Mesenchymal stem cell (in vitro differentiated cells and primary cell): ENCODE measurements around the gene KCNN3.
A peak's percentile ranks its signal among the peaks of the same experiment; 100 is the strongest.

ENCODE experiments used
- DNase-seq: peaks from one replicate; pipeline ENCODE4 v3.0.0-alpha.2; 2013
- H2AFZ ChIP-seq: one replicate; pipeline ENCODE4 v1.6.1; 2013; ENCODE audit warnings: low read depth, mild to moderate bottlenecking, control low read depth, inconsistent platforms, low read length, moderate library complexity
- H2AK5ac ChIP-seq: 2 replicates; pipeline ENCODE4 v1.6.1; 2013; ENCODE audit warnings: low read length, moderate library complexity, mild to moderate bottlenecking, inconsistent platforms; ENCODE audit not compliant: severe bottlenecking
- H2BK120ac ChIP-seq: one replicate; pipeline ENCODE4 v1.6.1; 2013; ENCODE audit warnings: low read depth, mild to moderate bottlenecking, inconsistent platforms, low read length, moderate library complexity
- H2BK12ac ChIP-seq, 2 experiments: one replicate each; pipeline ENCODE4 v1.6.1; 2013; ENCODE audit warnings: inconsistent platforms in 2 of 2, low read length in 2 of 2, mild to moderate bottlenecking in 2 of 2, moderate library complexity in 2 of 2, control low read depth in 1 of 2
- H2BK15ac ChIP-seq: one replicate; pipeline ENCODE4 v1.6.1; 2013; ENCODE audit warnings: mild to moderate bottlenecking, low read depth, inconsistent platforms; ENCODE audit not compliant: poor library complexity, severe bottlenecking
- H2BK5ac ChIP-seq: 2 replicates; pipeline ENCODE4 v1.6.1; 2013; ENCODE audit warnings: low read depth, mild to moderate bottlenecking, low read length, control low read depth, inconsistent platforms; ENCODE audit not compliant: poor library complexity, severe bottlenecking
- H3K14ac ChIP-seq, 2 experiments: one replicate each; pipeline ENCODE4 v1.6.1; 2013; ENCODE audit warnings: inconsistent platforms in 2 of 2, low read length in 2 of 2, control low read depth in 1 of 2, mild to moderate bottlenecking in 1 of 2, moderate library complexity in 1 of 2
- H3K18ac ChIP-seq, 2 experiments: one replicate each; pipeline ENCODE4 v1.6.1; 2013; ENCODE audit warnings: inconsistent platforms in 2 of 2, low read length in 2 of 2, control low read depth in 1 of 2, low read depth in 1 of 2, mild to moderate bottlenecking in 1 of 2
- H3K23ac ChIP-seq, 2 experiments: one replicate each; pipeline ENCODE4 v1.6.1; 2013; ENCODE audit warnings: inconsistent platforms in 2 of 2, low read length in 2 of 2, mild to moderate bottlenecking in 2 of 2, moderate library complexity in 2 of 2, control low read depth in 1 of 2
- H3K27ac ChIP-seq: 2 replicates; pipeline ENCODE4 v1.5.1; 2013; ENCODE audit warnings: mild to moderate bottlenecking, moderate library complexity, low read length, control low read depth, inconsistent platforms; ENCODE audit not compliant: poor library complexity, severe bottlenecking
- H3K27me3 ChIP-seq, 2 experiments: 2 replicates each; pipeline versions ENCODE4 v1.6.1 to v1.7.0; 2013; ENCODE audit warnings: low read length in 2 of 2, mild to moderate bottlenecking in 2 of 2, moderate library complexity in 2 of 2, control low read depth in 1 of 2, inconsistent platforms in 1 of 2; ENCODE audit not compliant: control insufficient read depth in 1 of 2, insufficient read depth in 1 of 2
- H3K36me3 ChIP-seq, 2 experiments: 2 replicates each; pipeline versions ENCODE4 v1.6.1 to v1.7.0; 2013; ENCODE audit warnings: low read length in 2 of 2, control low read depth in 1 of 2, inconsistent platforms in 1 of 2, low read depth in 1 of 2, mild to moderate bottlenecking in 1 of 2; ENCODE audit not compliant: insufficient read depth in 2 of 2, control insufficient read depth in 1 of 2
- H3K4ac ChIP-seq, 2 experiments: one replicate each; pipeline ENCODE4 v1.6.1; 2013; ENCODE audit warnings: inconsistent platforms in 2 of 2, low read length in 2 of 2, mild to moderate bottlenecking in 2 of 2, moderate library complexity in 2 of 2, control low read depth in 1 of 2, low read depth in 1 of 2
- H3K4me1 ChIP-seq: 2 replicates; pipeline ENCODE4 v1.6.1; 2013; ENCODE audit warnings: low read depth, low read length, control low read depth; ENCODE audit not compliant: control insufficient read depth, insufficient read depth
- H3K4me2 ChIP-seq: 2 replicates; pipeline ENCODE4 v1.6.1; 2013; ENCODE audit warnings: low read length, mild to moderate bottlenecking, inconsistent platforms; ENCODE audit not compliant: poor library complexity, severe bottlenecking
- H3K4me3 ChIP-seq, 2 experiments: 2 replicates each; pipeline versions ENCODE4 v1.5.1 to v1.7.0; 2013; ENCODE audit warnings: low read length in 2 of 2, mild to moderate bottlenecking in 2 of 2, control low read depth in 1 of 2, low read depth in 1 of 2; ENCODE audit not compliant: insufficient read depth in 1 of 2
- H3K79me1 ChIP-seq: replicated peaks from 2 replicates; pipeline ENCODE4 v1.6.1; 2013; ENCODE audit warnings: mild to moderate bottlenecking, control low read depth, low read length, inconsistent platforms; ENCODE audit not compliant: poor library complexity, severe bottlenecking
- H3K9ac ChIP-seq: 2 replicates; pipeline ENCODE4 v1.7.0; 2013; ENCODE audit warnings: mild to moderate bottlenecking, low read length, moderate library complexity
- H3K9me3 ChIP-seq: 2 replicates; pipeline ENCODE4 v1.7.0; 2013; ENCODE audit warnings: mild to moderate bottlenecking, low read length; ENCODE audit not compliant: control insufficient read depth
- H4K8ac ChIP-seq: one replicate; pipeline ENCODE4 v1.6.1; 2013; ENCODE audit warnings: inconsistent platforms, mild to moderate bottlenecking, low read length, moderate library complexity
- H4K91ac ChIP-seq: one replicate; pipeline ENCODE4 v1.6.1; 2013; ENCODE audit warnings: mild to moderate bottlenecking, low read length, inconsistent platforms
- WGBS: methylation state at CpG from one replicate; pipeline ENCODE4 v1.1.7; 2013; ENCODE audit warnings: mixed read lengths; 5-methylcytosine and 5-hydroxymethylcytosine counted together

KCNN3 gene

GRCh38 chr1:154808261-154808908, 61.7 kb downstream of the KCNN3 start:
- Histone ChIP-seq H3K79me1 (no peaks in the 10 kb centered on the region), H4K91ac (no peak overlapping the region), H3K23ac (no peak overlapping the region), H3K4me3 (no peak overlapping the region), H2BK120ac (no peak overlapping the region), H2BK12ac (no peak overlapping the region), H3K36me3 (no peaks in the 10 kb centered on the region), H3K14ac (no peak overlapping the region), H3K27me3 (peaks cover 68 to 74% of the 10 kb centered on the region in 2 experiments), H3K4me1 (peaks cover 5% of the 10 kb centered on the region), H2BK15ac (no peak overlapping the region), H3K9ac (no peak overlapping the region), H2AK5ac (no peak overlapping the region), H2BK5ac (no peak overlapping the region), H3K9me3 (no peaks in the 10 kb centered on the region), H3K27ac (no peak overlapping the region), H3K4ac (no peak overlapping the region), H2AFZ (no peak overlapping the region), H3K18ac (no peak overlapping the region), H3K4me2 (no peak overlapping the region), H4K8ac (no peak overlapping the region)
- 86% methylated on average over 12 of the region's 12 CpGs for WGBS
- no peak for DNase-seq

- Histone ChIP-seq H3K18ac (no peak overlapping the region), H3K4me2 (no peak overlapping the region), H3K23ac (no peak overlapping the region), H2AFZ (no peak overlapping the region), H3K27ac (no peak overlapping the region), H3K4ac (no peak overlapping the region), H3K36me3 (no peaks in the 10 kb centered on the region), H2BK15ac (no peak overlapping the region), H2BK120ac (no peak overlapping the region), H3K79me1 (no peaks in the 10 kb centered on the region), H2AK5ac (no peak overlapping the region), H4K91ac (no peak overlapping the region), H2BK12ac (no peak overlapping the region), H3K9ac (no peak overlapping the region), H3K4me3 (no peak overlapping the region), H3K9me3 (no peaks in the 10 kb centered on the region), H3K4me1 (peaks cover 2% of the 10 kb centered on the region), H4K8ac (no peak overlapping the region), H3K14ac (no peak overlapping the region), H2BK5ac (no peak overlapping the region), H3K27me3 (peaks cover 72 to 79% of the 10 kb centered on the region in 2 experiments)
- WGBS, result 75% methylated on average over 11 of the region's 12 CpGs
- DNase-seq, result no peak
Observed at GRCh38 chr1:154807048-154807591, 63.0 kb downstream of the KCNN3 start.

GRCh38 chr1:154806333-154806732, 63.7 kb downstream of the KCNN3 start:
- Histone ChIP-seq H3K79me1 (no peaks in the 10 kb centered on the region), H3K27ac (no peak overlapping the region), H3K9ac (no peak overlapping the region), H3K4me3 (no peak overlapping the region), H3K23ac (no peak overlapping the region), H4K91ac (no peak overlapping the region), H4K8ac (no peak overlapping the region), H3K18ac (no peak overlapping the region), H3K4ac (no peak overlapping the region), H2BK5ac (no peak overlapping the region), H3K4me1 (peaks cover 2% of the 10 kb centered on the region), H2AFZ (no peak overlapping the region), H2BK12ac (no peak overlapping the region), H2AK5ac (no peak overlapping the region), H3K4me2 (no peak overlapping the region), H3K27me3 (peaks cover 75 to 87% of the 10 kb centered on the region in 2 experiments), H3K9me3 (no peaks in the 10 kb centered on the region), H2BK15ac (no peak overlapping the region), H3K36me3 (no peaks in the 10 kb centered on the region), H3K14ac (no peak overlapping the region), H2BK120ac (no peak overlapping the region)
- no peak for DNase-seq
- WGBS, result 82% methylated on average over 3 of the region's 3 CpGs

DNA sequence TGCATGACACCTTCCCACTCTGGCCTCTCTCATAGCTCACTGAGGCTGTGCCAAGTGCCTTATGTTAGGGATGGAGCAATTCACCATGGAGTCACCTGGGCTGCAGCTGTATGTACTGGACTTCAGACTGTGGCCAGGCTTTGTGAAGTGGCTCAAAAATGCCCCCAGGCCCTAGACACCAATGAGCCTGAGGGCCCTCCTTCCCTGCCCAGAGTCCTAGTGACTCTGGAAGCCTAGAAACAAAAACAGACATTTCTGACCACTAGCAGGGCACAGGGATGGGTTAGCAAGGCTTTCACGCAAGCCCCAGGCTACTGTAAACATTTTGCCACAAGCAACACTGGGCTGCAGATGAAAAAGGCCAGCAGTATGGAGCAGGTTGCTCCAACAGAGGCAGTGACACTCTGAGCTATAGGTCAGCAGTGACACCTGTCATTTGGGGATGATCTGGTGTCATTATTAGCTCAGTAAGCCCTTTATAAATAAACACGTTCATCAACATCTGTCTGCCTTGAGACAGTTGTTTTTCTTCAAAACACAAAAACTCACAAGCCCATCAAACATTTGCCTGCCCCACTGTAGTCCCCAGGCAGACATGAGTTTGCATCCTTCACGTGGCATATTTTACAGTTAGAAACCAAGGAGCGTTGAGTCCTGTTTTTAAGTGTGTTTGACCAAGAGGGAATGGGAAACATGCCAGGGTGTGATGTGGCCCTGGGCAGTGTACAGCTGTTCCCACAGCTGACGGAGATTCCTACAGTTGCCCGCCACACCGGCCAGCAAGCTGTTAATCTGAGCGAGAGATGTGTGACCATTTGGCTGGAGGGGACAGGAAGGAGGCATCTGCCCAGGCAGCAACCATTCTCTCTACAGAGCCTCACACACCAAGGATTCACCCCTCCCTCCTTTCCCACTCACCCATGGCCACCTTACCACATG, 66.8 kb downstream of the KCNN3 start:
- H2BK12ac ChIP-seq, result no peak overlapping the region
- no peak overlapping the region for H2BK5ac ChIP-seq
- H3K9ac ChIP-seq, result no peak overlapping the region
- peak; percentile 8 for DNase-seq
- 76% methylated on average over 8 of the region's 8 CpGs for WGBS
- H2BK120ac ChIP-seq, result no peak overlapping the region
- H2AK5ac ChIP-seq, result no peak overlapping the region
- H3K9me3 ChIP-seq, result no peaks in the 10 kb centered on the region
- no peak overlapping the region for H2AFZ ChIP-seq
- H3K79me1 ChIP-seq, result no peaks in the 10 kb centered on the region
- H2BK15ac ChIP-seq, result no peak overlapping the region
- no peak overlapping the region for H3K27ac ChIP-seq
- no peak overlapping the region for H3K23ac ChIP-seq
- H3K14ac ChIP-seq, result no peak overlapping the region
- no peak overlapping the region for H3K4ac ChIP-seq
- H3K4me3 ChIP-seq, result no peak overlapping the region
- H3K27me3 ChIP-seq, result peaks cover 89 to 94% of the 10 kb centered on the region in 2 experiments
- H4K91ac ChIP-seq, result no peak overlapping the region
- H3K4me1 ChIP-seq, result no peaks in the 10 kb centered on the region
- no peak overlapping the region for H3K18ac ChIP-seq
- H3K4me2 ChIP-seq, result no peak overlapping the region
- H4K8ac ChIP-seq, result peak overlapping the region; percentile 16
- H3K36me3 ChIP-seq, result no peaks in the 10 kb centered on the region
